Measurements from ENCODE around the gene SHC2. TPM values are rescaled to one million over a fixed set of nuclear protein-coding genes. Genes with fewer than 3 reads are reported as not detected.

SHC2 gene
- total and polyA plus RNA-seq, 2 of the 8 experiments (the other 6 are each of a cell fraction or from before 2014, with no cell fraction given), result 4.4 to 7.3 TPM

DNA sequence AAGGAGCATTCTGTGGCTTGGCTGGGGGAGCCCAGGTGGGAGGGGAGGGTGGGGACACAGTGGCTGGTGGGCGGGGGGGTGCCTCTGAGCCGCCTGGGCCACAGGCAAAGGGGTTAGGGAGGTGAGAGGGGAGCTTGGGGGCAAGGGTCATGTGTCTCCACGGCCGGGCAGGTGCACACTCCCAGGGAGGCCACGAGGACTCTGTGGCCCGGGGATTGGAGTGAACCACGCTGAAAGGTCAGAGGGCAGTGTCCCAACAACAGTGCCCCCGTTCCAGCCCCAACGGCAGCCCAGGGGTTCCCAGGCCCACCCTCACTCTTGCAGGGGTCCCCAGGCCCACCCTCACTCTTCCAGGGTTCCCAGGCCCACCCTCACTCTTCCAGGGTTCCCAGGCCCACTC lies 61.5 kb downstream of the SHC2 start:
- H3K4me2 ChIP-seq (ENCODE audit: insufficient read depth in 1 of 2, low read depth in 2 of 2, low read length in 2 of 2), result no peak overlapping the region
- no peaks in the 10 kb centered on the region for H3K79me2 ChIP-seq (ENCODE audit: control insufficient read depth in 1 of 2, insufficient read depth in 2 of 2, low read length in 2 of 2)
- H3K18ac ChIP-seq (ENCODE audit: extremely low read depth, low read length), result no peak overlapping the region
- DNase-seq (ENCODE audit: low read depth in 1 of 2, low spot score in 2 of 2) (no peak), FAIRE-seq (no peak)
- H3K27me3 ChIP-seq (replicated peaks in 1 of 4; ENCODE audit: control insufficient read depth in 3 of 4, extremely low read depth in 1 of 4, insufficient read depth in 3 of 4, low read length in 3 of 4), result peaks cover 0 to 2% (median 0%) of the 10 kb centered on the region in 4 experiments; a peak in 2 of 7 replicates
- no peak overlapping the region for H4K5ac ChIP-seq (ENCODE audit: insufficient read length, low read depth, low read length)
- no peak overlapping the region for H2BK120ac ChIP-seq (replicated peaks; ENCODE audit: low read depth, low read length)
- CTCF ChIA-PET (ENCODE audit: partially characterized antibody), result interaction anchor here (0.6 to 2.6 kb wide), 4 partner anchors 8 to 345 kb away, joined by 4 to 10 read pairs (median 5); no protein-coding TSS in a partner anchor
- no peak overlapping the region for H4K8ac ChIP-seq (ENCODE audit: extremely low read depth, insufficient read depth, low read length)
- H3K4ac ChIP-seq (replicated peaks; ENCODE audit: insufficient read length, low read depth, low read length), result no peak overlapping the region
- H2BK5ac ChIP-seq (ENCODE audit: low read depth, low read length), result no peak overlapping the region
- 0 out of 2 replicates have a peak, but pooled peaks cover 2% of the 10 kb centered on the region for H3K79me1 ChIP-seq (ENCODE audit: low read depth, low read length)
- H3K56ac ChIP-seq (replicated peaks; ENCODE audit: insufficient read length, low read depth, low read length), result no peak overlapping the region
- no peaks in the 10 kb centered on the region for H3K4me1 ChIP-seq (replicated peaks in 1 of 4; ENCODE audit: control insufficient read depth in 3 of 4, insufficient read depth in 4 of 4, low read length in 3 of 4)
- H3K4me3 ChIP-seq (ENCODE audit: extremely low read depth in 1 of 4, insufficient read depth in 2 of 4, low read depth in 3 of 4, low read length in 4 of 4), result no peak overlapping the region
- no peak overlapping the region for H4K91ac ChIP-seq (replicated peaks; ENCODE audit: insufficient read length, low read length)
- H3K9ac ChIP-seq (replicated peaks in 1 of 4; ENCODE audit: extremely low read depth in 1 of 4, low read depth in 3 of 4, low read length in 3 of 4), result no peak overlapping the region
- no peak overlapping the region for H3K14ac ChIP-seq (ENCODE audit: insufficient read length)
- H2AK5ac ChIP-seq (ENCODE audit: low read depth, low read length), result no peak overlapping the region
- no peaks in the 10 kb centered on the region for H3K36me3 ChIP-seq (ENCODE audit: control insufficient read depth in 2 of 4, insufficient read depth in 4 of 4, low read length in 3 of 4)
- peaks cover 10% of the 10 kb centered on the region; the same call in 1 of the 2 replicates for H3K23me2 ChIP-seq (ENCODE audit: low read depth, low read length)
- no peak overlapping the region for H2AFZ ChIP-seq (ENCODE audit: low read length)
- H3K9me3 ChIP-seq (ENCODE audit: insufficient read depth in 2 of 2, low read depth in 1 of 2, low read length in 1 of 2), result peaks cover 5 to 7% of the 10 kb centered on the region in 2 experiments; a peak in 3 of 4 replicates
- no peak overlapping the region for H3K27ac ChIP-seq (ENCODE audit: low read depth, low read length)
- peaks cover 0 to 5% of the 10 kb centered on the region in 2 experiments for H4K20me1 ChIP-seq (replicated peaks in 1 of 2; ENCODE audit: control insufficient read depth in 1 of 2, insufficient read depth in 2 of 2, low read length in 2 of 2)
- H3K23ac ChIP-seq (ENCODE audit: insufficient read length), result no peak overlapping the region
- no peak overlapping the region for H2BK20ac ChIP-seq (ENCODE audit: low read length)
- POLR2A ChIA-PET (ENCODE audit: partially characterized antibody), result interaction anchor here (1.4 kb wide), 1 partner anchor 9 kb away, joined by 4 read pairs; the partner anchor contains the start of gene C2CD4C
- no peak overlapping the region for H2BK15ac ChIP-seq (ENCODE audit: low read length)
- no CpG with 5 or more reads among the region's 9 CpGs for WGBS, 2 experiments (ENCODE audit: extremely low coverage in 1 of 2, insufficient coverage in 1 of 2, insufficient read length in 1 of 2, insufficient replicate concordance in 2 of 2, low coverage in 1 of 2, low lambda C conversion rate in 2 of 2, missing lambda C conversion rate in 1 of 2)
- H2BK12ac ChIP-seq (ENCODE audit: low read depth, low read length), result no peak overlapping the region
- TF ChIP-seq CHD2 (IDR thresholded peaks at IDR 0.05; ENCODE audit: low read length), result no peak
- no peak for TF ChIP-seq RBBP5 (IDR thresholded peaks at IDR 0.05; ENCODE audit: borderline replicate concordance, low read depth, low read length)
- no peak for TF ChIP-seq EZH2 (IDR thresholded peaks at IDR 0.05; ENCODE audit: low read depth, low read length, severe bottlenecking)
- TF ChIP-seq TCF12 (IDR thresholded peaks at IDR 0.05; ENCODE audit: low read depth, low read length), result no peak
- no peak for TF ChIP-seq SAP30 (IDR thresholded peaks at IDR 0.05; ENCODE audit: insufficient read depth, insufficient replicate concordance, low read length)

Data from H1 (cell line).